Measurements from ENCODE around the gene TMEM178B. TPM values are rescaled to one million over a fixed set of nuclear protein-coding genes. Genes with fewer than 3 reads are reported as not detected.

The TMEM178B gene
- total and polyA plus RNA-seq, 10 of the 15 experiments (the other 5 are each of a cell fraction or from before 2014, with no cell fraction given), result 0.01 to 1.1 (median 0.04) TPM; not detected in 2

DNA sequence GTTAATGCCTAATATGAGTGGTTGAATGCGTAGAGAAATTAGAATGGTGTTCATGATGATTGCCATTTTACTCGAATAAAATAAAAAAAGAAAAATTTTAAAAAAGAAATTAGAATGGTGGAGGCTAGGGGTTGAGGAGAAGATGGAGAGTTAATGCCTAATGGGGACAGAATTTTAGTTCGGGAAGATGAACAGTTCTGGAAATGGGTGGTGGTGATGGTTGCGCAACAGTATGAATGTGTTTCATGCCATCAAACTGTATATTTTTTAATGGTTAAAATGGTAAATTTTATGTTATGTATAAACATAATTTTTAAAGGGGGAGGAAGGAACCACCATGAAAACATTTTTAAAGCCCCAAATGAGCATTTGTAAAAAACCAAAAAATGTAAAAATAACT is 337.3 kb downstream of the TMEM178B start:
- Histone ChIP-seq H3K79me2 (ENCODE audit: control insufficient read depth, insufficient read depth, low read length) (no peaks in the 10 kb centered on the region), H3K4me1 (ENCODE audit: control insufficient read depth, insufficient read depth, low read length) (no peaks in the 10 kb centered on the region), H3K4me3 (no peak overlapping the region), H4K20me1 (ENCODE audit: control insufficient read depth, insufficient read depth) (no peaks in the 10 kb centered on the region), H3K27ac (ENCODE audit: control insufficient read depth, insufficient read depth) (no peak overlapping the region), H2AFZ (ENCODE audit: control insufficient read depth, low read depth, low read length) (no peak overlapping the region), H3K9ac (ENCODE audit: control insufficient read depth, insufficient read depth, low read length) (no peak overlapping the region), H3K36me3 (ENCODE audit: control insufficient read depth in 2 of 2, insufficient read depth in 2 of 2, low read length in 1 of 2) (no peaks in the 10 kb centered on the region), H3K9me3 (replicated peaks; ENCODE audit: control insufficient read depth, insufficient read depth, low read length) (no peaks in the 10 kb centered on the region), H3K4me2 (ENCODE audit: control insufficient read depth, insufficient read depth) (no peak overlapping the region), H3K27me3 (replicated peaks in 1 of 2; ENCODE audit: control insufficient read depth in 2 of 2, insufficient read depth in 2 of 2, low read length in 1 of 2) (no peaks in the 10 kb centered on the region)
- TF ChIP-seq EZH2 (IDR thresholded peaks at IDR 0.05; ENCODE audit: borderline replicate concordance, control insufficient read depth, low read depth, low read length) (no peak), RUNX3 (IDR thresholded peaks at IDR 0.05; ENCODE audit: low read length) (no peak), EP300 (IDR thresholded peaks at IDR 0.05; ENCODE audit: borderline replicate concordance in 1 of 2, control insufficient read depth in 1 of 2, low read depth in 2 of 2, low read length in 2 of 2) (no peak), TBL1XR1 (IDR thresholded peaks at IDR 0.05; ENCODE audit: low read depth, low read length) (no peak), ATF2 (IDR thresholded peaks at IDR 0.05; ENCODE audit: low read length) (no peak)
- ChIA-PET SMC1A (ENCODE audit: uncharacterized antibody, unreplicated experiment) (no interaction called here), RAD21 (ENCODE audit: unreplicated experiment) (no interaction called here), POLR2A (no interaction called here), CTCF (no interaction called here)
- intact Hi-C loops (cut with micrococcal nuclease; ENCODE audit: unreplicated experiment) (no loop called here), in situ Hi-C loops (cut with MboI) (no loop called here)
- WGBS (ENCODE audit: insufficient coverage, insufficient replicate concordance, low lambda C conversion rate, missing lambda C conversion rate), result 56% methylated on average over 4 of the region's 4 CpGs
- no peak for DNase-seq (ENCODE audit: low read depth, low spot score)
- no TSS peak for BruUV-seq (replicated peaks)
- no peak for ATAC-seq
- no peak for FAIRE-seq

- Histone ChIP-seq H3K79me2 (ENCODE audit: control insufficient read depth, insufficient read depth, low read length) (no peaks in the 10 kb centered on the region), H3K4me1 (ENCODE audit: control insufficient read depth, insufficient read depth, low read length) (no peaks in the 10 kb centered on the region), H3K9me3 (replicated peaks; ENCODE audit: control insufficient read depth, insufficient read depth, low read length) (no peaks in the 10 kb centered on the region), H3K27me3 (replicated peaks in 1 of 2; ENCODE audit: control insufficient read depth in 2 of 2, insufficient read depth in 2 of 2, low read length in 1 of 2) (no peaks in the 10 kb centered on the region; a peak in 1 of 4 replicates), H2AFZ (ENCODE audit: control insufficient read depth, low read depth, low read length) (no peak overlapping the region), H3K4me2 (ENCODE audit: control insufficient read depth, insufficient read depth) (no peak overlapping the region), H3K9ac (ENCODE audit: control insufficient read depth, insufficient read depth, low read length) (no peak overlapping the region), H3K27ac (ENCODE audit: control insufficient read depth, insufficient read depth) (no peak overlapping the region), H3K36me3 (ENCODE audit: control insufficient read depth in 2 of 2, insufficient read depth in 2 of 2, low read length in 1 of 2) (no peaks in the 10 kb centered on the region), H4K20me1 (ENCODE audit: control insufficient read depth, insufficient read depth) (peaks cover 3% of the 10 kb centered on the region; the same call in 1 of the 2 replicates), H3K4me3 (no peak overlapping the region)
- intact Hi-C loops (cut with micrococcal nuclease; ENCODE audit: unreplicated experiment), result no loop called here
- ChIA-PET POLR2A (no interaction called here), CTCF (interaction anchor here (0.7 to 0.9 kb wide), 2 partner anchors 47 to 139 kb away, joined by 3 read pairs; no protein-coding TSS in a partner anchor), RAD21 (ENCODE audit: unreplicated experiment) (no interaction called here), SMC1A (ENCODE audit: uncharacterized antibody, unreplicated experiment) (no interaction called here)
- DNase-seq (ENCODE audit: low read depth, low spot score) (no peak), FAIRE-seq (no peak), ATAC-seq (no peak)
- 0% methylated on average over 3 of the region's 3 CpGs for WGBS (ENCODE audit: insufficient coverage, insufficient replicate concordance, low lambda C conversion rate, missing lambda C conversion rate)
- no TSS peak for BruUV-seq (replicated peaks)
- TF ChIP-seq E2F8 (IDR thresholded peaks at IDR 0.05; ENCODE audit: low read depth, partially characterized antibody) (no peak), ZZZ3 (IDR thresholded peaks at IDR 0.05; ENCODE audit: control insufficient read depth, insufficient read length, low read depth) (no peak), RUNX3 (IDR thresholded peaks at IDR 0.05; ENCODE audit: low read length) (no peak)
- in situ Hi-C loops (cut with MboI), result no loop called here
These were observed 342.1 kb downstream of the TMEM178B start for GRCh38 chr7:141415999-141416398.

Data from GM12878 (cell line).